K562 (cell line): ENCODE data around the gene SND1. TPM values are rescaled to one million over a fixed set of nuclear protein-coding genes. Genes with fewer than 3 reads are reported as not detected.

Experiments used
- ARID3B ChIP-seq: fragments of 250-450 bp; sonication (Bioruptor Pico); IDR thresholded peaks from 2 replicates; pipeline ENCODE4 v1.4.0; 2020; ENCODE audit warnings: borderline replicate concordance
- CBX3 ChIP-seq, 2 experiments: IDR thresholded peaks; 1 replicate in 1 of 2; 2 replicates in 1 of 2; pipeline ENCODE4 v1.6.1; 2012; ENCODE audit warnings: inconsistent platforms in 2 of 2, low read length in 2 of 2, borderline replicate concordance in 1 of 2, control low read depth in 1 of 2
- CBX5 ChIP-seq: IDR thresholded peaks from 2 replicates; pipeline ENCODE4 v1.6.1; 2014; ENCODE audit warnings: low read depth, borderline replicate concordance
- FOXJ2 ChIP-seq: fragments of 200-800 bp; sonication (Bioruptor generic); IDR thresholded peaks from 2 replicates; pipeline ENCODE4 v1.6.1; 2016; ENCODE audit warnings: missing genetic modification characterization, missing compliant biosample characterization
- MCM5 ChIP-seq: fragments of 450-650 bp; IDR thresholded peaks from 2 replicates; pipeline ENCODE4 v1.6.1; 2016; ENCODE audit warnings: low read depth
- NKRF ChIP-seq: fragments of 450-650 bp; IDR thresholded peaks from 2 replicates; pipeline ENCODE4 v1.6.1; 2016; ENCODE audit warnings: borderline replicate concordance
- RBM15 ChIP-seq: fragments of 200-400 bp; formaldehyde crosslinking; IDR thresholded peaks from 2 replicates; pipeline ENCODE4 v1.6.1; 2018; ENCODE audit warnings: mild to moderate bottlenecking, low read length, moderate library complexity; ENCODE audit not compliant: insufficient read depth
- SP2 ChIP-seq: IDR thresholded peaks from 2 replicates; pipeline ENCODE4 v1.6.1; 2011; ENCODE audit warnings: mild to moderate bottlenecking, low read depth, low read length, moderate library complexity; ENCODE audit not compliant: poor library complexity, severe bottlenecking; ENCODE audit errors: extremely low read depth
- TAF7 ChIP-seq: fragments of 450-650 bp; IDR thresholded peaks from 2 replicates; pipeline ENCODE4 v1.6.1; 2016; ENCODE audit warnings: missing genetic modification characterization, missing compliant biosample characterization
- ZNF274 ChIP-seq: IDR thresholded peaks from 2 replicates; pipeline ENCODE4 v1.6.1; 2011; ENCODE audit warnings: low read depth, mild to moderate bottlenecking, low read length, moderate library complexity, borderline replicate concordance
- ZNF280A ChIP-seq: fragments of 450-650 bp; IDR thresholded peaks from 2 replicates; pipeline ENCODE4 v1.6.1; 2018; ENCODE audit warnings: mild to moderate bottlenecking, low read depth; ENCODE audit not compliant: partially characterized antibody
- ZNF347 ChIP-seq: fragments of 450-650 bp; formaldehyde crosslinking; IDR thresholded peaks from 2 replicates; pipeline ENCODE4 v1.4.0; 2020; ENCODE audit warnings: low read depth, mild to moderate bottlenecking, moderate library complexity
- polyA plus RNA-seq, 8 experiments: library from polyadenylated mRNA; depleted of rRNA in 4 of 8; stranded (reverse) in 5 of 8; unstranded in 3 of 8; fragments of >200 nt; fragmentation: Nextera tagmentation in 2 of 8; fragmentation: Illumina TruSeq in 1 of 8; extraction: Ambion mirVana in 2 of 8; extraction: Trizol in 1 of 8; gene quantifications; 2 replicates each; pipeline versions ENCODE4 v1.2.1 to v1.2.3, GENCODE V29; 2011 to 2014; ENCODE audit warnings: inconsistent platforms in 1 of 8, missing spikeins in 1 of 8
- total RNA-seq, 7 experiments: library from RNA; depleted of rRNA in 6 of 7; stranded (reverse); fragments of >200 nt in 6 of 7; fragmentation: Illumina TruSeq in 2 of 7; extraction: Trizol in 2 of 7; gene quantifications; 2 replicates each; pipeline versions ENCODE4 v1.2.1 to v1.2.3, GENCODE V29; 2011 to 2021; ENCODE audit warnings: low replicate concordance in 1 of 7
- TF ChIP-seq, protein P1 (sequence below): fragments of 250-450 bp; sonication (Bioruptor Pico); IDR thresholded peaks from 2 replicates; pipeline ENCODE4 v1.5.0; 2021; ENCODE audit warnings: mild to moderate bottlenecking, borderline replicate concordance
- TF ChIP-seq, protein P2 (sequence below): sonication (generic); formaldehyde crosslinking; IDR thresholded peaks from 2 replicates; pipeline ENCODE4 v1.9.0; 2022; ENCODE audit warnings: mild to moderate bottlenecking, missing genetic modification reagents
- TF ChIP-seq, protein P3 (sequence below): sonication (generic); formaldehyde crosslinking; IDR thresholded peaks from 2 replicates; pipeline ENCODE4 v1.8.1; 2023; ENCODE audit warnings: mild to moderate bottlenecking, missing genetic modification reagents

Gene SND1
- total and polyA plus RNA-seq, 9 of the 15 experiments (the other 6 are each of a cell fraction or from before 2014, with no cell fraction given) = 46.5 to 307 (median 191) TPM

- TF ChIP-seq ZNF274 = no peak
- TF ChIP-seq CBX5 = no peak
- no peak for TF ChIP-seq ARID3B (CRISPR knock-in tag)
- TF ChIP-seq, protein P1, sequence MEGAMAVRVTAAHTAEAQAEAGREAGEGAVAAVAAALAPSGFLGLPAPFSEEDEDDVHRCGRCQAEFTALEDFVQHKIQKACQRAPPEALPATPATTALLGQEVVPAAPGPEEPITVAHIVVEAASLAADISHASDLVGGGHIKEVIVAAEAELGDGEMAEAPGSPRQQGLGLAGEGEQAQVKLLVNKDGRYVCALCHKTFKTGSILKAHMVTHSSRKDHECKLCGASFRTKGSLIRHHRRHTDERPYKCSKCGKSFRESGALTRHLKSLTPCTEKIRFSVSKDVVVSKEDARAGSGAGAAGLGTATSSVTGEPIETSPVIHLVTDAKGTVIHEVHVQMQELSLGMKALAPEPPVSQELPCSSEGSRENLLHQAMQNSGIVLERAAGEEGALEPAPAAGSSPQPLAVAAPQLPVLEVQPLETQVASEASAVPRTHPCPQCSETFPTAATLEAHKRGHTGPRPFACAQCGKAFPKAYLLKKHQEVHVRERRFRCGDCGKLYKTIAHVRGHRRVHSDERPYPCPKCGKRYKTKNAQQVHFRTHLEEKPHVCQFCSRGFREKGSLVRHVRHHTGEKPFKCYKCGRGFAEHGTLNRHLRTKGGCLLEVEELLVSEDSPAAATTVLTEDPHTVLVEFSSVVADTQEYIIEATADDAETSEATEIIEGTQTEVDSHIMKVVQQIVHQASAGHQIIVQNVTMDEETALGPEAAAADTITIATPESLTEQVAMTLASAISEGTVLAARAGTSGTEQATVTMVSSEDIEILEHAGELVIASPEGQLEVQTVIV (CRISPR knock-in tag) = no peak
- TF ChIP-seq, protein P2, sequence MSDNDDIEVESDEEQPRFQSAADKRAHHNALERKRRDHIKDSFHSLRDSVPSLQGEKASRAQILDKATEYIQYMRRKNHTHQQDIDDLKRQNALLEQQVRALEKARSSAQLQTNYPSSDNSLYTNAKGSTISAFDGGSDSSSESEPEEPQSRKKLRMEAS (CRISPR knock-in tag) = no peak
- TF ChIP-seq TAF7 = no peak
- no peak for TF ChIP-seq ZNF280A
- TF ChIP-seq SP2 = no peak
- no peak for TF ChIP-seq MCM5
- TF ChIP-seq RBM15 = no peak
- TF ChIP-seq FOXJ2 (tag) = peak; percentile 50; the same call in 1 of the 2 replicates
- TF ChIP-seq CBX3 (IDR thresholded peaks at IDR 0.05; ENCODE audit: borderline replicate concordance in 1 of 2, low read length in 2 of 2) = peak in 1 of 2 experiments; percentile 60; a peak in 1 of 3 replicates
- TF ChIP-seq, protein P3, sequence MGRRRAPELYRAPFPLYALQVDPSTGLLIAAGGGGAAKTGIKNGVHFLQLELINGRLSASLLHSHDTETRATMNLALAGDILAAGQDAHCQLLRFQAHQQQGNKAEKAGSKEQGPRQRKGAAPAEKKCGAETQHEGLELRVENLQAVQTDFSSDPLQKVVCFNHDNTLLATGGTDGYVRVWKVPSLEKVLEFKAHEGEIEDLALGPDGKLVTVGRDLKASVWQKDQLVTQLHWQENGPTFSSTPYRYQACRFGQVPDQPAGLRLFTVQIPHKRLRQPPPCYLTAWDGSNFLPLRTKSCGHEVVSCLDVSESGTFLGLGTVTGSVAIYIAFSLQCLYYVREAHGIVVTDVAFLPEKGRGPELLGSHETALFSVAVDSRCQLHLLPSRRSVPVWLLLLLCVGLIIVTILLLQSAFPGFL (CRISPR knock-in tag) = no peak; the same call in 1 of the 2 replicates
- TF ChIP-seq ZNF347 (CRISPR knock-in tag) = no peak
- TF ChIP-seq NKRF = no peak
These were observed 171.0 kb downstream of the SND1 start (continued) for GRCh38 chr7:127822822-127823508.
